Stimulated activated CD8-positive, alpha-beta memory T cell treated with anti-CD3 and anti-CD28 coated beads, Interleukin-7, amount 100 ng/mL, for 24 hours (primary cell): ENCODE data around the gene GNPAT.
"Not testable (repeated sequence)": the region's sequence is repeated elsewhere in the genome, so short reads cannot be mapped to it uniquely, and the experiment has no call there.

ENCODE experiments used
- DNase-seq: peaks from one replicate; pipeline ENCODE4 v3.0.0-alpha.2; 2020; ENCODE audit warnings: low read depth

Gene GNPAT

DNA sequence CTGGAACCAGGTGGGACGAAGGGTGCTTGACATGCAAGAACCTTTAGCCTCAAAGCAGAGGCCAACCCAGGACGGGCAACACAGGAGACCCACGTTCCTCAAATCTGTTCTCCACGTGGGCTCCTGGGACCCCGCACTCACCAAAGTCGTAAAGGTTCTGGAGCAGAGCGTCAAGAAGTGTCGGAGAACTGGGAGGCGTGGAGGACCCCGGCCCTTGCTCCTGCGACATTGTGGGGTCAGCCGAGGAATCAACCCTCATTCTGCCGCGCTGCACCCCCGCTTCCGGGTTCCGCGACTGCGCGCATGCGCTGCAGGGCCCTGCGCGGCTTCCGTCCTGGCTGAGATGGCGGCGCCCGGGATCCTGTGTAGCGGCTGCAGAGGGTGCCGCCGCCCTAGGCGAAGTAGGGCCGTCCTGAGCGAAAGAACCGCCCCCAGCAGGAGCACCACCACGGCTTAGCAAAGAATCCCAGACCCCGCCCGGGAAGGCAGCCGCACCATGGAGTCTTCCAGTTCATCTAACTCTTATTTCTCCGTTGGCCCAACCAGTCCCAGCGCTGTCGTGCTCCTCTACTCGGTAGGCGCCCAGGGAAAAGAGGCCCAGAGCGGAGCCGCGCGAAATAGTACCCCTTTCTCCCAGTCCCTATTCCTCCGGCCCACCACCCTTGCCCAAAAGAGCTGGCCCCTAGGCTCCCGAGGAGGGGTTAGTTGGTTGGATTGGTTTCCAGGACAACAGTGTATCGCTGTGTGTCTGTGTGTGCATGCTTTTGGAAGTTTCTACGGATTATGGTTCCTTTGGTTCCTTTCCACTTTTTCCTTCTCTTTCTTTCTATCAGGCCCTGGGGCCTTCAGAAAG, at the start of gene GNPAT:
TSS of gene GNPAT (plus strand) at position 330 of the 853 bp plus-strand sequence. CDS start at position 497, 167 bp downstream.
- peak; percentile 80 for DNase-seq

DNA sequence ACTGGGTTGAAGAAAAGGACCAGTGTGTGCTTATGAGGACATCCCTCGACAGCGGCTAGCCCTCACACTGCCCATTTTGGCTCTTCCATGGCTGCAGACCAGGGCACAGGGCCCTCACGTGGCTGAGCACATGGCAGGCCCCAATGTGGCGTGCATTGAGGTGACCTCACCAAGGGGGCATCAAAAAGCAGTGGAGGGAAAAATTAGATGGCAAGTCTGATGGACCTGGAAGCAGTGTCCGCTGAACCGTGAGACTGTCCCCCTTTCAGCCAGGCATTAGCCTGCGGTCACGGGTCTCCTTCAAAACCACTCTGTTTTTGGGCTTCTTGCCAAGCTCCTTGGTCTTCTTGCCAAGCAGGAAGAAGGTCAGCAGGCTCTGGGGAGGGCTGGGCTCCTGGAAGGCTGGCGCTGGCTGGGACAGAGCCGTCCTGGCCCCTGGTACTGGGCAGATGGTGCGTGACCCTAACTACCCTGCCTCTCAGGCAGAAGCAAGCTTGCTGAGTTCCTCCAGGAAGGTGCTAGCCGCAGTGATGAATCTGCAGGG, 48.3 kb upstream of the GNPAT start:
- no peak for DNase-seq

DNA sequence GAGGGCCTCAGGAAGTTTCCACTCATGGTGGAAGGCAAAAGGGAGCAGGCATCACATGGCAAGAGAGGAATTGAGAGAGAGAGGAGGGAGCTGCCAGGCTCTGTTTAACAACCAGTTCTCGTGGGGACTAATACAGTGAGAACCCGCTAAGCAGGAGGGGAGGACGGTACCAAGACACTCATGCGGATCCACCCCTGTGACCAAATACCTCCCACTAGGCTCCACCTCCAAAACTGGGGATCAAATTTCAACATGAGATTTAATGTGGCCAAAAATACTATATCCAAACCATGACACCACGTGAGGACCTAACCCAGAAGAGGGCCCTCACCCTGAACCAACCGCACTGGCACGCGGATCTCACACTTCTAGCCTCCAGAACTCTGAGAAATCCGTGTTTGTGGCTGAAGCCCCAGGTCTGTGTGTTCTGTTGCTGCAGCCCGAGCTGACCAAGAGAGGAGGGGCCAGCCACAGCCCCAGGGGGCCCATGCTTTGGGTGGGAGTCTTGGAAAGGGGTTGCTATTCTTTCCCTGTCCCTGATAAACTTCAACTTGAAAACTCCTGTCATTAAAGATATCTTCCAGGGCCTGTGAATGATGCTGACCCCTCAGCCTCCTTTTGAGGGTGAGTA, 47.2 kb upstream of the GNPAT start:
- no peak for DNase-seq

DNA sequence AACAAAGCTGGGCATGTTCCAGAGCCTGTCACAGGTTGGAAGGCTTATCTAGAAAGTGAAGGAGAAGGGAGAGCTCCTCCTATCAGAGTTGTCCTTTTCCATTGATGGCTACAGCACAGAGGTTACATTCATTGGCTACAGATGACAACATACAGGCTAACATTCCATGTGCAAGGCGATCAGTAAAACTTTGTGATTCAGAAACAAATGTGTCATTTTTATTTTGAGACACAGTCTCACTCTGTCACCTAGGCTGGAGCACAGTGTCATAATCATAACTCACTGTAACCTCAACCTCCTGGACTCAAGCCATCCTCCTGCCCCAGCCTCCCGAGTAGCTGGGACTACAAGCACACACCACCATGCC, 46.6 kb upstream of the GNPAT start:
- DNase-seq: no peak

DNA sequence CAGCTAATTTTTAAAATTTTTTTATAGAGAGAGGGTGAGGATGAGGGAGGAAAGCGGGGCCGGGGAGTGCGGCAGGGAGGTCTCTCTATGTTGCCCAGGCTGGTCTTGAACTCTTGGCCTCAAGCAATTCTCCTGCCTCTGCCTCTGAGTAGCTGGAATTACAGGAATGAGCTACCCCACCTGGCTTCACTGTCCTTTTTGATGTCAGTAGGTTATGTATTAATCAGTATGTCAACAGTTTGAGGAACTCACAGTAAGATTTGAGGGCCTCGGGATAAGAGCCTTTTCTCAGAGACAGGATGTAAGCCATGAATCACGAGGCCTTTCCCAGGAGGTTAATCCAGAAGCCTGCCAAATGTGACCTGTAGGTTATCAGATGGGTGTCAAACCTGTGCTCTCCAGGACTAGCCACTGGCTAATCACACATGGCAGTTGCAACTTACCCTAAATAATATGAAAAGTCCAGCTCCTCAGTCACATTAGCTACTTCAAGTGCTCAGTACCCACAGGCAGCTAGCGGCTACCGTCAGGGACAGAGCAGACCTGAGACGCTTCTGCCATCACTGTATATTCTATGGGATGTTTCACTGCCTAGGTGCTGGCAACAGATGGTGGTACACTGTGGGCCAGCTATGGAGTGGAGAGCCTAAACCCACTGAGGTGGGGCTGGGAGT, 46.0 kb upstream of the GNPAT start:
- DNase-seq: no peak

DNA sequence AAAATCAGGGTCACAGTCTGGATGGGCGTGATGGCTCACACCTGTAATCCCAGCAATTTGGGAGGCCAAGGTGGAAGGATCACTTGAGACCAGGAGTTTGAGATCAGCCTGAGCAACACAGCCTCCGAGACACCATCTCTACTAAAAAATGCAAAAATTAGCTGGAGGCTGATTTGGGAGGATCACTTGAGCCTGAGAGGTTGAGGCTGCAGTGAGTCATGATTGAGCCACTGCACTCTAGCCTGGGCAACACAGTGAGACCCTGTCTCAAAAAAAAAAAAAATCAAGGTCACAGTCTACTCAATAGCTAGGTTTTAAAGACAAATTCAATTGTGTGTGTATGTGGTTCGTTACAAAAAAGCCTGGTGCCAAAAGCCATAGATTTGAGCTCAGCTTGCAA, 44.7 kb upstream of the GNPAT start:
- DNase-seq: no peak

DNA sequence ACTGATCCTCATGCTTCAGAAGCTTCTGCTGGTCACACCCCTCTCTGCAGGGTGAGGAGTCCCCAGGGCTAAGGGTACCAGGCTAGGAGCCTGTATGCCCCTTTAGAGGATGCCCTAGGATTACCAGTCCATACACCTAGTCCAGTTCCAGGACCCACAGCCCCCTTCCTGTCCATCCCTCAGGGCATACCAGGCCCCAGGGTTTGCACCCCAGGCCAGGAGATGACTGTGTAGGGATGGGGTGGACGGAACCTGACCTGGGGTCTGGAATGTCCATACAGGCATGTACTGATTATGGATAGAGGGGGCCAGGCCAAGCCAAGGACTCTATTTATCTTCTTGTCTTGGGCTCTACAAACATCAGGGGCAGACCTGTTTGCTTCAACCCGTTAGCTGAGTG, 44.3 kb upstream of the GNPAT start:
- no peak for DNase-seq

DNA sequence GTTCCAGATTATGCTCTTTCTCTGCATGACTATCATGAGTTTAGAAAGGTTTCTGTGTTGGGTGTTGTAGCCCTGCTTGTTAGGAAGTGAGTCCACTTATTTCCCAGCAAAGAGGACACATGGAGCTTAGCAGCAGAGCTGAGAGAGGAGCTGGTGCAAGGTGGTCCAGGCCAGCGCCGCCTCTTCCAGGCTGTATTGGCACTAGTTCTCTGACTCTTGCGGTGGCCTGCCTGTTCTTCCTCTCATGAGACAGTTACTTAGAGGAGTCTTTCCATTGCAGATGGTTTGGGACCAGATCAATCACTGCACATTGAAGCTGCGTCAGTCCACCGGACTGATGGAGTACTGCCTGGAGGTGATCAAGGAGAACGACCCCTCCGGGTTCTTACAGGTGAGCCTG, 41.1 kb upstream of the GNPAT start:
- DNase-seq: no peak

DNA sequence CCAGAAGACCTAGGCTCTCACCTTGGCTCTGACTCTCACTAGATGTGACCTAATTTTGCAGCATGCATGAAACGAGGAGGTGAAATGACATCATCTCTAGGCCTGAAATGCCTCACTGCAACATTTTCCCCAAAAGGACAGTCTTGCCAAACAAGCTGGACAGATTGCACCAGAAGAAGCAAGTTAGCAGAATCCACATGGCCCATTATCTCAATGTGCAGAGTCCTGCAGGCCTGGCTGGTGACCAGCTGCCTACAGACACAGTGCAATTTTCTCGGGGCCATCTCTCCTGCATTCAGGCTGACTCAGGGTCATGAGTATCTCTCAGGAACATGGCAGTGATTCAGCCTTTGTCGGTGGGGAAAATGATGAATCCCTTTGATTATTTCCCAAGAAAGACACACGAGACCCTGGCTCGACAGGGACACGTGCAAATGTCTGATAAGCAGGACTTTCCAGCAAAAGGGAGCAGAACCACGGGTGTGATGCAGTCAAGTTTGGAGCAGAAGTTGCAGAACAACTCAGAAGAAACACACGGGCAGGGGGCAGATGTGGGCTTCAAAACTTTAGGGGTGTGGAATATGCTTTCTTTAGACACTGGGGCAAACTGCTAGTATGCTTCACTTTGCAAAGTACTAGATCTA, 40.5 kb upstream of the GNPAT start:
- no peak for DNase-seq

DNA sequence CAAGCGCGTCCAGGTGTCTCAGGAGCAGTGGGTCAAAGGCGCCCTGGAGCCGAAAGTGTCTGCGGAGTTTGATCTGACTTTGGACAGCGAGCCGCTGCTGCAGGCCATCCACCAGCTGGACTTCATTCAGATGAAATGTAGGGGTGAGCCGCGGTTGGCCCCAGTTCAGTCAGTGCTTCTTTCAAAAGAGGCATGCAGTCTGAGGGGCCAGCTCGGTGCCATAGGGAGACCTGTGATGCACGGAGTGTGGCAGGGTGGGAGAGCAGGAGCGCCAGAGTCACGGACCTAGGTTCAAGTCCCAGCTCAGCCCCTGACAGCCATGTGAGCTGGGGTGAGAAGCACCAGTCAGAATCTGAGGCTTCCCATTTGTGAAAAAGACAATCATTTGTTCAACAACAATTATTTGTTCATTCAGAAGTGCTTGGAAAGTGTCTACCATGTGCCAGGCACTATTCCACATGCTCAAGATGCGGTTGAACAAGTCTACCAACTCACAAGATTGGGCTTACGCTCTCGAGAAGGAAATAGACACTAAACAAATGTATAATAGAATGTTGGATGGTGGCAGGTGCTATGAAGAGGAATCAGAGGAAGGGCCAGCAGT, 39.5 kb upstream of the GNPAT start:
- no peak for DNase-seq

DNA sequence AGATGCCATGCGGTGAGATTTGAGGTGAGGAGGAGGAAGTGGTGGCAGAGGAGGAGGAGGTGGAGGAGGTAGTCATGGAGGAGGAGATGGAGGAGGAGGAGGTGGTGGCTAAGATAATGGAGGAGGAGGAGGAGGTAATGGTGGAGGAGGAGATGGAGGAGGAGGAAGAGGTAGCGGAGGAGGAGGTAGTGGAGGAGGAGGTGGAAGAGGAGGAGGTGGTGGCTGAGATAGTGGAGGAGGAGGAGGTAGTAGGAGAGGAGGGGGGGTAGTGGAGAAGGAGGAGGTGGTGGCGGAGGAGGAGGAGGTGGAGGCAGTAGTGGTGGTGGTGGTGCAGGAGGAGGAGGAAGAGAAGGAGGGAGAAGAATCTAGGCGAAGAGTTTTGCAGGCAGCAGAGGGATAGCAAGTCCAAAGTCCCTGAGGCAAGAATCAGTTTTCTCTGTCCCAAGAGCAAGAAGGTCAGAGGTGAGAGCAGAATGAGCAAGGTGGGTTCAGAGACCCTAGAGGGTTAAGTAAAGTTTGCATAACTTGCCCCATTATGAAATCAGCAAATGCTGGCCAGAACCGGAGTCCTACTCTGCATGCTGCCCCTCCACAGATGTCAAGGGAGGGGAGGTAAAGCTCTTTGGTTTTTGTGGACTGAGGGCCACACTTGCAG, 38.9 kb upstream of the GNPAT start:
- no peak for DNase-seq

DNA sequence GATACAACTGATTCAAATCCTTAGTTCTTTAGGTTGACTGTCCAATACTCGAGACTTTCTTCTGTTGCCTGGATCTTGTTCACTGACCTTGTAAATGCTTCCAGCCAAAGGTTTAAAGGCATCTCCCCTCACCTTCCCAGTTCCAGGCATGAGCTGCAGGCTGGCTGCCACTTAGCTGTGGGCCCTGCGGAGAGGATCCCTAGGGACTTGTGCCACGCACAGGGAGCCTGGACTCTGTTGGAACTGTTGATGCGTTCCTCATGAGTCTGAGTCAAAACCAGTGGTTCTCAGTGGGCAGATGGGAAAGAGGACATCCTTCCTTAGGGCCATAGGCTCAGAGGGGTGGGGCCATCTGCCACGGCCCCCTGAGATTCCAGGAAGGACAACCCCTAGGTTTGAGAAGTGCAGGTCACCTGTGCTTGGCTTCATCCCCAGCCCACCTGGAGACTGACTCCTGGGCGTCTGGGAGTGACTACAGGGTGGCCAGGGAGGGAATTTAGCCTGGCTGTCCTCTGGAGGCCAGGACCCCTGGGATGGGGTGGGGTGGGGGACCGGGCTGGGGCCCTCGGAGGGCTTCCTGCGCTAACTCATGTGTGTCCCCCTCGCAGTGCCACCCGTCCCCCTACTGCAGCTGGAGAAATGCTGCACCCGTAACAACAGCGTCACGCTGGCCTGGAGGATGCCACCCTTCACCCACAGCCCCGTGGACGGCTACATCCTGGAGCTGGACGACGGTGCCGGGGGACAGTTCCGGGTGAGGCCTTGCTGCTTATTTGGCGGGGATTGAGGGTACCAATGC, 37.6 kb upstream of the GNPAT start:
- DNase-seq: no peak

DNA sequence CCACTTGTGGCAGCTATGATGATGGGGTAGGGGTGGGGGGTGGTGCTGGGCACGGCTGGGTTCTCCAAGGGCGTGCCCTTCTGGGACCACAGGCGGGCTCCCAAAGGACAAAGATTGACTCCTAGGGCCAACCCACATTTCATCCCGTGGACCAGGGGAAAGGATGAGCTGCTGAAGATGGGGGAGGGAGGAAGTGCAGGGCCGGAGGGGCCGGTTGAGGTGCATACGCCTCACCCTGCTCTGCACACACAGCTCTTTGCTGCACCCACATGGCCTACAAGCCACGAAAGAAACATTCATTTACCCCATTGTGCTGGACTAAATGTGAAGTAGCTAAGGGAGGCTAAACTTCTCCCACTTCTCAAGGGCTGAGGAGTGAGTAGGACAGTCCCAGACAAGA, 34.2 kb upstream of the GNPAT start:
- no peak for DNase-seq

DNA sequence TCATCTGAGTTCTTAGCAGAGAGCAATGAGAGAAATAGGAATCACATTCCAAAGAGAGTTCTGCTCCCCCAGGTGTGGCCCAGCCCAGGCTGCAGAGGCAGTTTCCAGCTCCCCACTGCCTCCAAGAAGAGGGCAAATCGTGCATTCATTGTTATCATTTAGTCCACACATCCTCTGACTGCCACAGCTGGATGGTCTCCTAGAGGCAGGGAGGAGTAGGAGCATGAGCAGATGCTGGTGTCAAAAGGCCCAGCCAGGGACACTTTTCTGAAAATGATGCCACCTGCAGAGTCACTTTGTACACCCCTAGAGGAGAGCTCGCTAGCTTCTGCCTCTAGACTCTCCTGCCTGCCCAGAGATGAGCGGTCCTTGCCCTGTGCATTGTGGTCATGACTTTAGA, 33.6 kb upstream of the GNPAT start:
- no peak for DNase-seq

DNA sequence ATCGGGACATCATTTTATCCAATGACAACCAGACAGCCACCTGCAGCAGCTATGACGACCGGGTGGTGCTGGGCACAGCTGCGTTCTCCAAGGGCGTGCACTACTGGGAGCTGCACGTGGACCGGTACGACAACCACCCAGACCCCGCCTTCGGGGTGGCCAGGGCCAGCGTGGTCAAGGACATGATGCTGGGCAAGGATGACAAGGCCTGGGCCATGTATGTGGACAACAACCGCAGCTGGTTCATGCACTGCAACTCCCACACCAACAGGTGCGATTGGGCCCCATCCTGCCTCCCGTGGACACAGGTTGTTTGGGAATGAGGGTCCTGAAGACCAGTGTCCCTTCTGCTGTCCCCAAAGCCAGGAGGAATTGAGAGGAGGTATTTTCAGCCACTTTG, 32.0 kb upstream of the GNPAT start:
- DNase-seq: no peak

DNA sequence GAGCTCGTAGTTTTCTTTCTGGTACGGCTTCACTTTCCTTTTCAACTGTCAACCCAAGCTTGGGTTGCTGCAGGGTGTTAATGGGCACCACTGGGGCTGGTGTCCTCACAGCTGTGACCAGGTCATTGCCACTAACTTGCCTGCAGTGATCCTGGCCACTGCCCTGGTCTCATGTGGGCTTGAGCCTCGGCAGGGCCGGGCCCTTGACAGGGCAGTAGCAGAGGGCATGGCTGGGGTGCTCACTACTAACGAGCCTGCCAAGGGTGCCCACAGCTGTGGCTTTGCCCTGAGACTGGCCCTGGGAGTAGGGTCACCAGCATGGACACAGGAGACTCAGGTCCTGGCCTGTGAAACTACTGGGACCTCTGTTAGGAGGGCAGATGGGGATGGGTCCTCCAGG, 31.5 kb upstream of the GNPAT start:
- no peak for DNase-seq

DNA sequence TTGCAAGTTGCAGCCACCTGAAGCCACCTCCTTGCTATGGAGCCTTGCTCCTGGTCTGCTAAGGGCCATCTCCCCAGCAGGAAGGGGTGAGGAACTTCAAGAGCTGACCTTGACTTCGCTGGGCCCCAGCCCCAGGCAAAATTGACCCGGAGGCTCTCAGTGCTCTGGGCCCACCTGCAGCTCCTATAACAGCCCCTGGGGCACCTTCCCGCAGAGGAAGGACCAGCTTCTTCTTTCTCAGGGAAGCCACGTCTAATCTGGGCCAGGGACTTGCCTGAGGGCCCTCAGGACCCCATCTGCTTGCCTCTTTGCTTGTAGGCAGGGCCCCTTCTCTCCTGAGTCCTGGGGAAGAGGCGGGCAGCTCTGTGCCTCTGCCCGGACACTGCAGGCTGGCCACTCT, 30.9 kb upstream of the GNPAT start:
- no peak for DNase-seq

DNA sequence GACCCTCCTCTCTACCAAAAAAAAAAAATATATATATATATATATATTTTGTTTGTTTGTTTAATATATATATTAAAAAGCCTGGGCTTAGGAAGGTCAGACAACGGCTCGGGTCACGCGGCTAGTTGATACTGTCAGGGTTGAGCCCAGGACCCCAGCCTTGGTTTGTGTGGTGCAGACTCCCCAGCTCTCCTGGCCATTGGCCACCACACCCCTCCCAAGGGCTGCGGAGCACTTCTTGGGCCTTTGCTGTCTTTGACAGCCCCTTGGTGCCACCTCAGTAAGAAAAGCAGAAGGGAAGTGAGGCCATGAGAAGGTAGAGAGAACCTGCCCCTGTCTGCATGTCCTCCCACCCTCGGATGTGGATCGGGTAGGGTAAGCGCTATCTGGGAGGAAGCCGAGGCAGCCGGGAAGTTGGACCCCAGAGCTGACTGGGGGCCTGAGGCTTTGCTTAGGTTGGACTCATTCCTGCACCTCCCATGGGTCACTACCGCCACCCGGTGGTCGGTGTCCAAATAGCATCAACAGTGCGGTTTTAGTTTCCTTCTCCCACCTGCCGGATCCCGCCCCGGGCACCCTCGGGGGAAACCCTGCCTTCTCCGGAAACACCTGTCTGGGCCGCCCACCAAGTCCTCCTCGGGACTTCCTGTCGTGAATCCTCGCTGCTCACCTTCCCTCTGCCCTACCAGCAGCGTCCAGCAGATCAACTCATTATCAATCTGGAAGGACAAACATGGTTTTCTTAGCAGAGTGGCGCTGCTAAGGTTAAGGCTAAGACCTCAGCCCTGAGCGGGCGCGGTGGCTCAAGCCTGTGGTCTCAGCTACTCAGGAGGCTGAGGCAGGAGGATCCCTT, 29.8 kb upstream of the GNPAT start:
- peak; percentile 86 for DNase-seq

DNA sequence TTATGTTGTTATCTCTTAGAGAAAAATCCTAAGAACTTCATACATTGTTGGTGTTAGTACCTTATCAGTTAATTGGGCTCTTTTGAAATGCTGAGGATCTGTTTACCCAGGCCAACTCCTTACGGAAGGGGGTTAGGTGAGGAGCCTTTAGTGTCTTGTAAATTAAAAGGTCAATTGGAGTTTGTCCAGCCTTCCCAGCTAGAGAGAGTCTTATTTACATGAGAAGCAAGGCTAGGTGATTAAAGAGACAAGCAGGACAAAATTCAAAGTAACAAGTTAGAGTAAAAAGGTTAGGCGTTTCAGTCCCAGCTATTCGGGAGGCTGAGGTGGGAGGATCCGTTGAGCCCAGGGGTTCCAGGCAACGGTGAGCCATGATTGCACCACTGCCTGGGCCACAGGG, 28.7 kb upstream of the GNPAT start:
- not testable (repeated sequence) for DNase-seq
